ENCODE measurements around the gene KBTBD4. TPM values are rescaled to one million over a fixed set of nuclear protein-coding genes. Genes with fewer than 3 reads are reported as not detected.

Gene KBTBD4
- total and polyA plus RNA-seq, 2 of the 13 experiments (the other 11 are each of a cell fraction or from before 2014, with no cell fraction given), result 8.5 to 12.8 TPM

DNA sequence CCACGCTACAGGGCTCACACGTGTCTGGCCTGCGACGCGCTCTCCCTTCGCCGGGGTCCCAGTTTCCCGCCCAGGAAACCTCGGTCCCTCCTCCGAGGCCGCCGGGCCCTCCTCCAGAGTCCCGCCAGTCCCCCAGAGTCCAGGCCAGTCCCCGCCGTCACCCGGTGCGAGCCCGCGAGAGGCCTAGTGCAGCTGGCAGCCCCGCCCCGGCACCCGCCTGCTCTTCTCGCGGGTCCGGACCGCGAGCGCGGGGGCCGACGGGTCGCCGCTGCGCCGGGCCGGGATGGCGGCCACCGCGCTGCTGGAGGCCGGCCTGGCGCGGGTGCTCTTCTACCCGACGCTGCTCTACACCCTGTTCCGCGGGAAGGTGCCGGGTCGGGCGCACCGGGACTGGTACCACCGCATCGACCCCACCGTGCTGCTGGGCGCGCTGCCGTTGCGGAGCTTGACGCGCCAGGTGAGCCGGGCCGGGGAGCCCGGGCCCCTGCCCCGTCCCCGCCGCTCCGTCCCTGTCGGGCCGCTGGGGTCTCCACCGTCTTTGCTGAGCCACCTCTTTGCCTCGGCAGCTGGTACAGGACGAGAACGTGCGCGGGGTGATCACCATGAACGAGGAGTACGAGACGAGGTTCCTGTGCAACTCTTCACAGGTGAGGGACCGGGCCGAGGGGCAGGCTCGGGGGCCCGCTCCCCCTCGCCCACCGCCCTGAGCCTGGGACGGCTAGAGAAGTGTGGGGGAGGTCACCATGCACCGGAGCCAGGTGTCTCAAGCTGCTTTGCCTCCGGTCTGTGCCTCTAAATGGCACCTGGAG is 13.2 kb downstream of the KBTBD4 start, which contains the start of gene PTPMT1 (continued):
- TF ChIP-seq, protein P1, sequence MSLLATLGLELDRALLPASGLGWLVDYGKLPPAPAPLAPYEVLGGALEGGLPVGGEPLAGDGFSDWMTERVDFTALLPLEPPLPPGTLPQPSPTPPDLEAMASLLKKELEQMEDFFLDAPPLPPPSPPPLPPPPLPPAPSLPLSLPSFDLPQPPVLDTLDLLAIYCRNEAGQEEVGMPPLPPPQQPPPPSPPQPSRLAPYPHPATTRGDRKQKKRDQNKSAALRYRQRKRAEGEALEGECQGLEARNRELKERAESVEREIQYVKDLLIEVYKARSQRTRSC (CRISPR knock-in tag; IDR thresholded peaks at IDR 0.05; ENCODE audit: low read depth), result 0 out of 2 replicates have a peak, but pooled peaks have one; percentile 42
- TF ChIP-seq, protein P2, sequence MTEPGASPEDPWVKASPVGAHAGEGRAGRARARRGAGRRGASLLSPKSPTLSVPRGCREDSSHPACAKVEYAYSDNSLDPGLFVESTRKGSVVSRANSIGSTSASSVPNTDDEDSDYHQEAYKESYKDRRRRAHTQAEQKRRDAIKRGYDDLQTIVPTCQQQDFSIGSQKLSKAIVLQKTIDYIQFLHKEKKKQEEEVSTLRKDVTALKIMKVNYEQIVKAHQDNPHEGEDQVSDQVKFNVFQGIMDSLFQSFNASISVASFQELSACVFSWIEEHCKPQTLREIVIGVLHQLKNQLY (CRISPR knock-in tag; IDR thresholded peaks at IDR 0.05), result no peak
- no peak for TF ChIP-seq ZNF790 (CRISPR knock-in tag; IDR thresholded peaks at IDR 0.05; ENCODE audit: borderline replicate concordance)
- peak; percentile 70 for TF ChIP-seq ZNF605 (CRISPR knock-in tag; IDR thresholded peaks at IDR 0.05)
- peak; percentile 23; the same call in 1 of the 2 replicates for TF ChIP-seq HNF4A (CRISPR knock-in tag; IDR thresholded peaks at IDR 0.05)
- TF ChIP-seq, protein P3, sequence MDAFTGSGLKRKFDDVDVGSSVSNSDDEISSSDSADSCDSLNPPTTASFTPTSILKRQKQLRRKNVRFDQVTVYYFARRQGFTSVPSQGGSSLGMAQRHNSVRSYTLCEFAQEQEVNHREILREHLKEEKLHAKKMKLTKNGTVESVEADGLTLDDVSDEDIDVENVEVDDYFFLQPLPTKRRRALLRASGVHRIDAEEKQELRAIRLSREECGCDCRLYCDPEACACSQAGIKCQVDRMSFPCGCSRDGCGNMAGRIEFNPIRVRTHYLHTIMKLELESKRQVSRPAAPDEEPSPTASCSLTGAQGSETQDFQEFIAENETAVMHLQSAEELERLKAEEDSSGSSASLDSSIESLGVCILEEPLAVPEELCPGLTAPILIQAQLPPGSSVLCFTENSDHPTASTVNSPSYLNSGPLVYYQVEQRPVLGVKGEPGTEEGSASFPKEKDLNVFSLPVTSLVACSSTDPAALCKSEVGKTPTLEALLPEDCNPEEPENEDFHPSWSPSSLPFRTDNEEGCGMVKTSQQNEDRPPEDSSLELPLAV (CRISPR knock-in tag; conservative IDR thresholded peaks at IDR 0.05; ENCODE audit: low read depth), result no peak
- TF ChIP-seq, protein P4, sequence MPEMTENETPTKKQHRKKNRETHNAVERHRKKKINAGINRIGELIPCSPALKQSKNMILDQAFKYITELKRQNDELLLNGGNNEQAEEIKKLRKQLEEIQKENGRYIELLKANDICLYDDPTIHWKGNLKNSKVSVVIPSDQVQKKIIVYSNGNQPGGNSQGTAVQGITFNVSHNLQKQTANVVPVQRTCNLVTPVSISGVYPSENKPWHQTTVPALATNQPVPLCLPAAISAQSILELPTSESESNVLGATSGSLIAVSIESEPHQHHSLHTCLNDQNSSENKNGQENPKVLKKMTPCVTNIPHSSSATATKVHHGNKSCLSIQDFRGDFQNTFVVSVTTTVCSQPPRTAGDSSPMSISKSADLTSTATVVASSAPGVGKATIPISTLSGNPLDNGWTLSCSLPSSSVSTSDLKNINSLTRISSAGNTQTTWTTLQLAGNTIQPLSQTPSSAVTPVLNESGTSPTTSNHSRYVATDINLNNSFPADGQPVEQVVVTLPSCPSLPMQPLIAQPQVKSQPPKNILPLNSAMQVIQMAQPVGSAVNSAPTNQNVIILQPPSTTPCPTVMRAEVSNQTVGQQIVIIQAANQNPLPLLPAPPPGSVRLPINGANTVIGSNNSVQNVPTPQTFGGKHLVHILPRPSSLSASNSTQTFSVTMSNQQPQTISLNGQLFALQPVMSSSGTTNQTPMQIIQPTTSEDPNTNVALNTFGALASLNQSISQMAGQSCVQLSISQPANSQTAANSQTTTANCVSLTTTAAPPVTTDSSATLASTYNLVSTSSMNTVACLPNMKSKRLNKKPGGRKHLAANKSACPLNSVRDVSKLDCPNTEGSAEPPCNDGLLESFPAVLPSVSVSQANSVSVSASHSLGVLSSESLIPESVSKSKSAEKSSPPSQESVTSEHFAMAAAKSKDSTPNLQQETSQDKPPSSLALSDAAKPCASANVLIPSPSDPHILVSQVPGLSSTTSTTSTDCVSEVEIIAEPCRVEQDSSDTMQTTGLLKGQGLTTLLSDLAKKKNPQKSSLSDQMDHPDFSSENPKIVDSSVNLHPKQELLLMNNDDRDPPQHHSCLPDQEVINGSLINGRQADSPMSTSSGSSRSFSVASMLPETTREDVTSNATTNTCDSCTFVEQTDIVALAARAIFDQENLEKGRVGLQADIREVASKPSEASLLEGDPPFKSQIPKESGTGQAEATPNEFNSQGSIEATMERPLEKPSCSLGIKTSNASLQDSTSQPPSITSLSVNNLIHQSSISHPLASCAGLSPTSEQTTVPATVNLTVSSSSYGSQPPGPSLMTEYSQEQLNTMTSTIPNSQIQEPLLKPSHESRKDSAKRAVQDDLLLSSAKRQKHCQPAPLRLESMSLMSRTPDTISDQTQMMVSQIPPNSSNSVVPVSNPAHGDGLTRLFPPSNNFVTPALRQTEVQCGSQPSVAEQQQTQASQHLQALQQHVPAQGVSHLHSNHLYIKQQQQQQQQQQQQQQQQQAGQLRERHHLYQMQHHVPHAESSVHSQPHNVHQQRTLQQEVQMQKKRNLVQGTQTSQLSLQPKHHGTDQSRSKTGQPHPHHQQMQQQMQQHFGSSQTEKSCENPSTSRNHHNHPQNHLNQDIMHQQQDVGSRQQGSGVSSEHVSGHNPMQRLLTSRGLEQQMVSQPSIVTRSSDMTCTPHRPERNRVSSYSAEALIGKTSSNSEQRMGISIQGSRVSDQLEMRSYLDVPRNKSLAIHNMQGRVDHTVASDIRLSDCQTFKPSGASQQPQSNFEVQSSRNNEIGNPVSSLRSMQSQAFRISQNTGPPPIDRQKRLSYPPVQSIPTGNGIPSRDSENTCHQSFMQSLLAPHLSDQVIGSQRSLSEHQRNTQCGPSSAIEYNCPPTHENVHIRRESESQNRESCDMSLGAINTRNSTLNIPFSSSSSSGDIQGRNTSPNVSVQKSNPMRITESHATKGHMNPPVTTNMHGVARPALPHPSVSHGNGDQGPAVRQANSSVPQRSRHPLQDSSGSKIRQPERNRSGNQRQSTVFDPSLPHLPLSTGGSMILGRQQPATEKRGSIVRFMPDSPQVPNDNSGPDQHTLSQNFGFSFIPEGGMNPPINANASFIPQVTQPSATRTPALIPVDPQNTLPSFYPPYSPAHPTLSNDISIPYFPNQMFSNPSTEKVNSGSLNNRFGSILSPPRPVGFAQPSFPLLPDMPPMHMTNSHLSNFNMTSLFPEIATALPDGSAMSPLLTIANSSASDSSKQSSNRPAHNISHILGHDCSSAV (CRISPR knock-in tag; IDR thresholded peaks at IDR 0.05; ENCODE audit: borderline replicate concordance), result no peak; the same call in 1 of the 2 replicates
- TF ChIP-seq ASH2L (IDR thresholded peaks at IDR 0.05; ENCODE audit: insufficient read length, low read depth, low read length), result peak; percentile 84
- TF ChIP-seq, protein P5, sequence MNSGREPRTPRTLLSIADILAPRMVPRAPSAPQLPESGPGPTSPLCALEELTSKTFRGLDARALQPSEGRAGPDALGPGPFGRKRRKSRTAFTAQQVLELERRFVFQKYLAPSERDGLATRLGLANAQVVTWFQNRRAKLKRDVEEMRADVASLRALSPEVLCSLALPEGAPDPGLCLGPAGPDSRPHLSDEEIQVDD (CRISPR knock-in tag; IDR thresholded peaks at IDR 0.05; ENCODE audit: borderline replicate concordance), result peak; percentile 36; the same call in 1 of the 2 replicates
- TF ChIP-seq, protein P6, sequence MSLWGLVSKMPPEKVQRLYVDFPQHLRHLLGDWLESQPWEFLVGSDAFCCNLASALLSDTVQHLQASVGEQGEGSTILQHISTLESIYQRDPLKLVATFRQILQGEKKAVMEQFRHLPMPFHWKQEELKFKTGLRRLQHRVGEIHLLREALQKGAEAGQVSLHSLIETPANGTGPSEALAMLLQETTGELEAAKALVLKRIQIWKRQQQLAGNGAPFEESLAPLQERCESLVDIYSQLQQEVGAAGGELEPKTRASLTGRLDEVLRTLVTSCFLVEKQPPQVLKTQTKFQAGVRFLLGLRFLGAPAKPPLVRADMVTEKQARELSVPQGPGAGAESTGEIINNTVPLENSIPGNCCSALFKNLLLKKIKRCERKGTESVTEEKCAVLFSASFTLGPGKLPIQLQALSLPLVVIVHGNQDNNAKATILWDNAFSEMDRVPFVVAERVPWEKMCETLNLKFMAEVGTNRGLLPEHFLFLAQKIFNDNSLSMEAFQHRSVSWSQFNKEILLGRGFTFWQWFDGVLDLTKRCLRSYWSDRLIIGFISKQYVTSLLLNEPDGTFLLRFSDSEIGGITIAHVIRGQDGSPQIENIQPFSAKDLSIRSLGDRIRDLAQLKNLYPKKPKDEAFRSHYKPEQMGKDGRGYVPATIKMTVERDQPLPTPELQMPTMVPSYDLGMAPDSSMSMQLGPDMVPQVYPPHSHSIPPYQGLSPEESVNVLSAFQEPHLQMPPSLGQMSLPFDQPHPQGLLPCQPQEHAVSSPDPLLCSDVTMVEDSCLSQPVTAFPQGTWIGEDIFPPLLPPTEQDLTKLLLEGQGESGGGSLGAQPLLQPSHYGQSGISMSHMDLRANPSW (CRISPR knock-in tag; IDR thresholded peaks at IDR 0.05; ENCODE audit: borderline replicate concordance), result no peak
- TF ChIP-seq KLF11 (CRISPR knock-in tag; IDR thresholded peaks at IDR 0.05), result no peak
- TF ChIP-seq TEAD2 (CRISPR knock-in tag; IDR thresholded peaks at IDR 0.05), result 0 out of 2 replicates have a peak, but pooled peaks have one; percentile 18
